ENCODE results near the gene SMIM1.

GRCh38 chr1:3805038-3805437, 32.5 kb downstream of the SMIM1 start:
- TF ChIP-seq CTCF (IDR thresholded peaks at IDR 0.05) (no peak), POLR2A (IDR thresholded peaks at IDR 0.05) (no peak), EP300 (IDR thresholded peaks at IDR 0.05) (no peak)

Measured in tibial nerve (tissue), 4 donors.